GM23338 (cell line): Measurements from ENCODE around the gene CYFIP1. TPM values are rescaled to one million over a fixed set of nuclear protein-coding genes. Genes with fewer than 3 reads are reported as not detected.

ENCODE experiments used
- ATAC-seq: fragments of 200-7000 bp; cut with Tn5 transposase; 3 replicates; pipeline ENCODE4 v1.9.1; 2020
- DNase-seq: peaks from one replicate; pipeline ENCODE4 v3.0.0-alpha.2; 2015; ENCODE audit warnings: low spot score
- H2AFZ ChIP-seq: fragments of 200-600 bp; sonication (generic); 2 replicates; pipeline ENCODE4 v1.8.0; 2016; ENCODE audit warnings: antibody characterized with exemption, mild to moderate bottlenecking, moderate library complexity
- H3F3A ChIP-seq: fragments of 200-600 bp; sonication (generic); replicated peaks from 2 replicates; pipeline ENCODE4 v1.8.0; 2017; ENCODE audit warnings: antibody characterized with exemption, mixed run types, low read depth
- H3K27ac ChIP-seq: fragments of 200-600 bp; sonication (generic); 2 replicates; pipeline ENCODE4 v1.6.1; 2016; ENCODE audit warnings: low read depth
- H3K27me3 ChIP-seq: fragments of 200-600 bp; sonication (generic); 2 replicates; pipeline ENCODE4 v1.8.0; 2016; ENCODE audit warnings: mild to moderate bottlenecking, mixed run types, moderate library complexity; ENCODE audit not compliant: insufficient read depth
- H3K36me3 ChIP-seq: fragments of 200-600 bp; sonication (generic); 2 replicates; pipeline ENCODE4 v1.8.0; 2016; ENCODE audit warnings: mild to moderate bottlenecking; ENCODE audit not compliant: insufficient read depth
- H3K4me1 ChIP-seq: fragments of 200-600 bp; sonication (generic); 2 replicates; pipeline ENCODE4 v1.8.0; 2016; ENCODE audit warnings: mild to moderate bottlenecking, moderate library complexity; ENCODE audit not compliant: insufficient read depth
- H3K4me2 ChIP-seq: fragments of 200-600 bp; sonication (generic); 2 replicates; pipeline ENCODE4 v1.7.1; 2017; ENCODE audit warnings: mixed run types
- H3K4me3 ChIP-seq: fragments of 200-600 bp; sonication (generic); 2 replicates; pipeline ENCODE4 v1.6.1; 2016; ENCODE audit warnings: mixed run types
- H3K79me2 ChIP-seq: fragments of 200-600 bp; sonication (generic); replicated peaks from 2 replicates; pipeline ENCODE4 v1.8.0; 2017; ENCODE audit warnings: mild to moderate bottlenecking; ENCODE audit not compliant: insufficient read depth
- H3K9me2 ChIP-seq: fragments of 200-600 bp; sonication (generic); 2 replicates; pipeline ENCODE4 v1.8.0; 2017; ENCODE audit not compliant: insufficient read depth
- H4K20me1 ChIP-seq: fragments of 200-600 bp; sonication (generic); replicated peaks from 2 replicates; pipeline ENCODE4 v1.8.0; 2017; ENCODE audit warnings: mild to moderate bottlenecking; ENCODE audit not compliant: insufficient read depth
- H3K27ac Mint-ChIP-seq: 2 replicates; pipeline ENCODE4 v1.8.0; 2020; ENCODE audit warnings: inconsistent platforms, mild to moderate bottlenecking, moderate library complexity, mixed read lengths
- H3K27me3 Mint-ChIP-seq: 3 replicates; pipeline ENCODE4 v1.8.0; 2022; ENCODE audit warnings: low read depth, mild to moderate bottlenecking, moderate library complexity, mixed read lengths, inconsistent platforms; ENCODE audit not compliant: insufficient read depth, poor library complexity
- H3K36me3 Mint-ChIP-seq: 3 replicates; pipeline ENCODE4 v1.8.0; 2021; ENCODE audit warnings: low read depth, mild to moderate bottlenecking, inconsistent platforms, moderate library complexity, mixed read lengths
- H3K4me1 Mint-ChIP-seq: 3 replicates; pipeline ENCODE4 v1.8.0; 2020; ENCODE audit warnings: mild to moderate bottlenecking, inconsistent platforms, mixed read lengths
- H3K4me3 Mint-ChIP-seq: 3 replicates; pipeline ENCODE4 v1.8.0; 2021; ENCODE audit warnings: moderate library complexity, mild to moderate bottlenecking, inconsistent platforms, mixed read lengths
- H3K9me3 Mint-ChIP-seq: 3 replicates; pipeline ENCODE4 v1.8.0; 2020; ENCODE audit warnings: moderate library complexity, mild to moderate bottlenecking, inconsistent platforms, mixed read lengths
- EZH2 ChIP-seq: fragments of 200-600 bp; sonication (generic); IDR thresholded peaks from one replicate; pipeline ENCODE4 v1.8.0; 2017; ENCODE audit warnings: antibody characterized with exemption, mild to moderate bottlenecking, low read depth; ENCODE audit not compliant: unreplicated experiment
- EZH2phosphoT487 ChIP-seq: fragments of 200-600 bp; sonication (generic); IDR thresholded peaks from one replicate; pipeline ENCODE4 v1.8.1; 2018; ENCODE audit warnings: antibody characterized with exemption; ENCODE audit not compliant: unreplicated experiment
- REST ChIP-seq: IDR thresholded peaks from one replicate; pipeline ENCODE4 v1.6.1; 2018; ENCODE audit warnings: antibody characterized with exemption; ENCODE audit not compliant: unreplicated experiment
- STAT1 ChIP-seq: IDR thresholded peaks from one replicate; pipeline ENCODE4 v1.6.1; 2016; ENCODE audit warnings: antibody characterized with exemption; ENCODE audit not compliant: unreplicated experiment
- ZNF114 ChIP-seq: fragments of 250-450 bp; sonication (Bioruptor Pico); IDR thresholded peaks from 2 replicates; pipeline ENCODE4 v1.5.0; 2020; ENCODE audit warnings: mild to moderate bottlenecking, moderate library complexity
- ZNF331 ChIP-seq: fragments of 250-450 bp; sonication (Bioruptor Pico); IDR thresholded peaks from 2 replicates; pipeline ENCODE4 v1.5.0; 2020; ENCODE audit warnings: low read depth, mild to moderate bottlenecking, moderate library complexity
- ZNF462 ChIP-seq: fragments of 250-450 bp; sonication (Bioruptor Pico); IDR thresholded peaks from 2 replicates; pipeline ENCODE4 v1.5.0; 2020; ENCODE audit warnings: mild to moderate bottlenecking, moderate library complexity
- polyA plus RNA-seq: library from polyadenylated mRNA; unstranded; fragments of >200 nt; fragmentation: Nextera tagmentation; extraction: Ambion mirVana; gene quantifications from 2 replicates; pipeline ENCODE4 v1.2.1, GENCODE V29; 2016
- total RNA-seq: library from RNA; depleted of rRNA; stranded (reverse); fragments of >200 nt; shearing (Covaris generic); gene quantifications from 2 replicates; pipeline ENCODE4 v1.2.3, GENCODE V29; 2014

The CYFIP1 gene
- total and polyA plus RNA-seq, 2 experiments from 2014 or later: 20.0 to 73.9 TPM

DNA sequence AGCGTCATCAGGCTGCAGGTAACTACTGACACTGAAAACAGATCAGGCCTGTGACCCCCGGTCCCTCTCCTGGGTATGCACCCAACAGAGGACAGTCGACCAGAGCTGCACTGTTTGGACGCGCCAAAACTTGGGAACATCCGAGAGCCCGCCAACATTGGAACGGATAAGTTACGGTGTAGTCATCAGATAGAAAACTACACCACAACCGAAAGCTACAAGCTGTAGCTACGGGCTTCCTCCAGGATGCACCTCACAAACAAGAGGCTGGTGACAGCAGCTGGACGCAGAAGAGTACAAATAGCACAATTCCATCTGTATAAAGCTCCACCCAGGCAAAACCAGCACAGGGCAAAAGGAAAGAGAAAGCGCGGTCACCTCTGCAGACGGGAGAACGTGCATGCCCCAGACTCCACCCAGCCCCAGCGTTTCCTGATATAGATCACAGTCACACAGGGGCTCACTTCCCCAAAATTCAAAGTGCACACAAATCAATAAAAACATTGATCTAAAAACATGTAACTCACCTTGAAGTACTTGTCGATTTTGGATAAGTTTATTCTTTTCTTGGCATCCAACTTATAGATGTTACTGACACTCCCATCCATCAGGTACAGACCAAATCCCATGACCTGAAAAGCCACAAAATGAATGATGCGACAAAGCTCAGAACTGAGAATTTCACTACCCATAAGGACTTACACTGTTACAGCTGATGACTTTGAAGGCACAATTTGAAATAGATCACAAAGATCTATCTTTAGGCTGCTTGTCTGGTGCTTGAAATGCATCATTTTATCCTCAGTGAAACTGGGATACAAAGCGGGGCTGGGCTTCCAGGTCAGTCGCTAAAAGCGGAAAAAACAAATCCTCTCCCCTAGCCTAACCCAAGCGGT is 43.3 kb downstream of the CYFIP1 start (continued):
- TF ChIP-seq ZNF462 (CRISPR knock-in tag): no peak
- no peak for TF ChIP-seq STAT1
- TF ChIP-seq ZNF114: no peak

- DNase-seq (no peak), ATAC-seq (no peak)
- Mint-ChIP-seq H3K4me3 (no peak overlapping the region), H3K9me3 (no peaks in the 10 kb centered on the region), H3K27me3 (peaks cover 6% of the 10 kb centered on the region), H3K36me3 (peaks cover 50% of the 10 kb centered on the region), H3K27ac (no peak overlapping the region), H3K4me1 (no peaks in the 10 kb centered on the region)
- Histone ChIP-seq H3K4me1 (no peaks in the 10 kb centered on the region), H4K20me1 (no peaks in the 10 kb centered on the region; the same call in 1 of the 2 replicates), H3K79me2 (no peaks in the 10 kb centered on the region; the same call in 1 of the 2 replicates), H3K36me3 (peaks cover 8% of the 10 kb centered on the region; the same call in 1 of the 2 replicates), H3K27me3 (no peaks in the 10 kb centered on the region), H2AFZ (no peak overlapping the region), H3K4me2 (no peak overlapping the region), H3K4me3 (no peak overlapping the region), H3K27ac (no peak overlapping the region), H3K9me2 (no peaks in the 10 kb centered on the region), H3F3A (no peaks in the 10 kb centered on the region)
- no peak for TF ChIP-seq EZH2
- no peak for TF ChIP-seq ZNF331 (CRISPR knock-in tag)
- no peak for TF ChIP-seq EZH2phosphoT487
- no peak for TF ChIP-seq REST
Observed at GRCh38 chr15:22933641-22934061, 46.5 kb downstream of the CYFIP1 start.
